Panc1 (cell line): Measurements from ENCODE around the gene RGS3. TPM values are rescaled to one million over a fixed set of nuclear protein-coding genes. Genes with fewer than 3 reads are reported as not detected.

Experiments
- ATAC-seq: fragments of 200-7000 bp; cut with Tn5 transposase; 2 replicates; pipeline ENCODE4 v1.9.1; 2020; ENCODE audit warnings: mild to moderate bottlenecking, moderate library complexity
- BruUV-seq: library from RNA; stranded (reverse); fragments of 400-500 nt; replicated peaks from 2 replicates; lab custom pipeline; 2021; lab: Mats Ljungman, UMichigan
- CTCF ChIA-PET: fragments of 300-600 bp; sonication (Branson Sonifier 250); formaldehyde crosslinking; loops from one replicate; lab custom pipeline; 2022; ENCODE audit warnings: antibody characterized with exemption; lab: Charles Lee
- POLR2A ChIA-PET: fragments of 300-600 bp; sonication (Branson Sonifier 250); formaldehyde crosslinking; loops from one replicate; lab custom pipeline; 2022; ENCODE audit warnings: antibody characterized with exemption; lab: Charles Lee
- DNase-seq: peaks from one replicate; pipeline ENCODE4 v3.0.0-alpha.2; 2010; ENCODE audit warnings: low read depth, low spot score
- H3K27ac ChIP-seq: 2 replicates; pipeline ENCODE4 v1.5.1; 2011; ENCODE audit warnings: mild to moderate bottlenecking, low read length, inconsistent platforms
- H3K27me3 ChIP-seq: fragments of 200-500 bp; sonication (Bioruptor generic); 2 replicates; pipeline ENCODE4 v1.6.0; 2014; ENCODE audit warnings: low read length, inconsistent platforms; ENCODE audit not compliant: control insufficient read depth, insufficient read depth
- H3K36me3 ChIP-seq: fragments of 200-500 bp; sonication (Bioruptor generic); 2 replicates; pipeline ENCODE4 v1.5.1; 2014; ENCODE audit warnings: inconsistent platforms, mild to moderate bottlenecking, low read length, moderate library complexity; ENCODE audit not compliant: control insufficient read depth, insufficient read depth
- H3K4me1 ChIP-seq: 2 replicates; pipeline ENCODE4 v1.5.1; 2011; ENCODE audit warnings: inconsistent platforms, mild to moderate bottlenecking, low read length, moderate library complexity; ENCODE audit not compliant: control insufficient read depth, insufficient read depth
- H3K4me3 ChIP-seq, 2 experiments: 2 replicates each; pipeline ENCODE4 v1.5.1; 2011 to 2012; ENCODE audit warnings: low read depth in 2 of 2, low read length in 2 of 2, mild to moderate bottlenecking in 2 of 2, inconsistent platforms in 1 of 2, moderate library complexity in 1 of 2
- H3K9me3 ChIP-seq: fragments of 200-500 bp; sonication (Bioruptor generic); 2 replicates; pipeline ENCODE4 v1.5.1; 2014; ENCODE audit warnings: low read depth, mild to moderate bottlenecking, inconsistent platforms, low read length, moderate library complexity; ENCODE audit not compliant: control insufficient read depth, insufficient read depth
- POLR2AphosphoS5 ChIP-seq: IDR thresholded peaks from 2 replicates; pipeline ENCODE4 v1.6.1; 2012; ENCODE audit warnings: mild to moderate bottlenecking, low read depth, low read length, moderate library complexity
- SIN3A ChIP-seq: IDR thresholded peaks from 2 replicates; pipeline ENCODE4 v1.6.1; 2012; ENCODE audit warnings: low read depth, mild to moderate bottlenecking, low read length, moderate library complexity, borderline replicate concordance; ENCODE audit not compliant: insufficient read depth
- TCF7L2 ChIP-seq: IDR thresholded peaks from 2 replicates; pipeline ENCODE4 v1.6.1; 2011; ENCODE audit warnings: mild to moderate bottlenecking, low read depth, low read length, inconsistent platforms
- in situ Hi-C: cut with HindIII; loops from 2 replicates; pipeline ENCODE4 v1.10.0; 2016; ENCODE audit warnings: low sequenced_read_pairs, low pct_unique_long_range_greater_than_20kb
- intact Hi-C: fragments of 100-400 bp; cut with micrococcal nuclease; formaldehyde crosslinking; loops from one replicate; pipeline ENCODE4 v1.10.0; 2022; ENCODE audit not compliant: unreplicated experiment
- total RNA-seq: library from RNA; stranded (reverse); gene quantifications from one replicate; pipeline ENCODE4 v1.2.1, GENCODE V29; 2021; ENCODE audit not compliant: unreplicated experiment
- TF ChIP-seq, protein P1 (sequence below): fragments of 450-650 bp; IDR thresholded peaks from 2 replicates; pipeline ENCODE4 v1.5.1; 2017; ENCODE audit warnings: mild to moderate bottlenecking
- TF ChIP-seq, protein P2 (sequence below), 2 experiments: IDR thresholded peaks; 2 replicates each; pipeline ENCODE4 v1.6.1; 2011 to 2012; ENCODE audit warnings: low read depth in 2 of 2, control low read depth in 1 of 2, low read length in 1 of 2, mild to moderate bottlenecking in 1 of 2, moderate library complexity in 1 of 2; ENCODE audit not compliant: insufficient read depth in 1 of 2

Gene RGS3
- total RNA-seq, 1 experiment from 2014 or later = 15.1 TPM

DNA sequence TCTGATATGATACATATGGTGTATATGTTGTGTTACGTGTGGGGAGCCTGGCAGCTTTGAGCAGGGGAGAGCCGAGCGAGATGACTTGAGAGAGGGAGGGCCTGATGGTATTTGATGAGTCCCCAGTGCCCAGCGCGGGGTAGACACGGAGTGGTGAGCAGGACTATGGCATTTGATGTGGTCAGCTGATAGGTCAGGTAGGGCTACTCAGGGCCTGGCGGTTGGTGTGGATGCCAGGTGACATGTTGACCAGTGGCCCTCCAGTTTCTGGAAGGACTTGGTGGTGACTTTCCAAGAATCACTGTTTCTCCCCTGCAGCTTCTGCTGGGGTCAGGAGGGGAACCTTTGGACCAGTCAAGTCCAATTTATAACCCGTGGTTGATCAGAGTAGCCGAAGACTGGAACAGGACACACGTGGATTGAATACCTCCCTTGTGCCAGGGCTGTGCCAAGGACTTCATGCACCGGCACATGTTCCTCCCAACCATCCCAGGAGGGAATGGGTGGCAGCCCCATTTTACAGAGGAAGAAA is 148.8 kb downstream of the RGS3 start:
- CTCF ChIA-PET = no interaction called here
- POLR2A ChIA-PET = no interaction called here

DNA sequence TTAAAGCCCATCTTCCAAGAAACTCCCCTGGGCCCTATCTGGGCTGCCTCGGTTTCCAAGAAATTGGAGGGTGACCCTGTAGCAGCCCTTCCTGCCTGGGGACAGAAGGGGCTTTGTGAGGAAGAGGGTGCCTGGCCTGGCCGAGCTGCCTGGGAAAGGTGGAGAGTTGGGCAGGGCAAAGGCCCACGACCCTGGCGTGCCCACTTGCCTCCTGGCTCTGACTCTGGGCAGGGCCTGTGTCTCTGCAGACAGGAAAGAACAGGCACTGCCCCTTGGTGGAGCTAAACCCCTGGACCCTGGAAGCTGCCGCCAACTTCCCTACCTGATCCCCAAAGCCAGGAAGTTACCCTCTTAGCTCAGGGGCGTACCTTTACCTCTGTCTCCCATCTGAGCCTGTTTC is 149.3 kb downstream of the RGS3 start:
- no peak for DNase-seq
- ATAC-seq = no peak
- Histone ChIP-seq H3K27me3 (no peaks in the 10 kb centered on the region), H3K4me1 (no peaks in the 10 kb centered on the region), H3K36me3 (no peaks in the 10 kb centered on the region), H3K27ac (no peak overlapping the region), H3K9me3 (no peaks in the 10 kb centered on the region), H3K4me3 (no peak overlapping the region)
- no TSS peak for BruUV-seq
- in situ Hi-C loops = no loop called here
- ChIA-PET CTCF (no interaction called here), POLR2A (no interaction called here)
- no peak for TF ChIP-seq TCF7L2
- TF ChIP-seq, protein P1, sequence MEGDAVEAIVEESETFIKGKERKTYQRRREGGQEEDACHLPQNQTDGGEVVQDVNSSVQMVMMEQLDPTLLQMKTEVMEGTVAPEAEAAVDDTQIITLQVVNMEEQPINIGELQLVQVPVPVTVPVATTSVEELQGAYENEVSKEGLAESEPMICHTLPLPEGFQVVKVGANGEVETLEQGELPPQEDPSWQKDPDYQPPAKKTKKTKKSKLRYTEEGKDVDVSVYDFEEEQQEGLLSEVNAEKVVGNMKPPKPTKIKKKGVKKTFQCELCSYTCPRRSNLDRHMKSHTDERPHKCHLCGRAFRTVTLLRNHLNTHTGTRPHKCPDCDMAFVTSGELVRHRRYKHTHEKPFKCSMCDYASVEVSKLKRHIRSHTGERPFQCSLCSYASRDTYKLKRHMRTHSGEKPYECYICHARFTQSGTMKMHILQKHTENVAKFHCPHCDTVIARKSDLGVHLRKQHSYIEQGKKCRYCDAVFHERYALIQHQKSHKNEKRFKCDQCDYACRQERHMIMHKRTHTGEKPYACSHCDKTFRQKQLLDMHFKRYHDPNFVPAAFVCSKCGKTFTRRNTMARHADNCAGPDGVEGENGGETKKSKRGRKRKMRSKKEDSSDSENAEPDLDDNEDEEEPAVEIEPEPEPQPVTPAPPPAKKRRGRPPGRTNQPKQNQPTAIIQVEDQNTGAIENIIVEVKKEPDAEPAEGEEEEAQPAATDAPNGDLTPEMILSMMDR = no peak
- no peak for TF ChIP-seq SIN3A
- no peak for TF ChIP-seq POLR2AphosphoS5
- TF ChIP-seq, protein P2, sequence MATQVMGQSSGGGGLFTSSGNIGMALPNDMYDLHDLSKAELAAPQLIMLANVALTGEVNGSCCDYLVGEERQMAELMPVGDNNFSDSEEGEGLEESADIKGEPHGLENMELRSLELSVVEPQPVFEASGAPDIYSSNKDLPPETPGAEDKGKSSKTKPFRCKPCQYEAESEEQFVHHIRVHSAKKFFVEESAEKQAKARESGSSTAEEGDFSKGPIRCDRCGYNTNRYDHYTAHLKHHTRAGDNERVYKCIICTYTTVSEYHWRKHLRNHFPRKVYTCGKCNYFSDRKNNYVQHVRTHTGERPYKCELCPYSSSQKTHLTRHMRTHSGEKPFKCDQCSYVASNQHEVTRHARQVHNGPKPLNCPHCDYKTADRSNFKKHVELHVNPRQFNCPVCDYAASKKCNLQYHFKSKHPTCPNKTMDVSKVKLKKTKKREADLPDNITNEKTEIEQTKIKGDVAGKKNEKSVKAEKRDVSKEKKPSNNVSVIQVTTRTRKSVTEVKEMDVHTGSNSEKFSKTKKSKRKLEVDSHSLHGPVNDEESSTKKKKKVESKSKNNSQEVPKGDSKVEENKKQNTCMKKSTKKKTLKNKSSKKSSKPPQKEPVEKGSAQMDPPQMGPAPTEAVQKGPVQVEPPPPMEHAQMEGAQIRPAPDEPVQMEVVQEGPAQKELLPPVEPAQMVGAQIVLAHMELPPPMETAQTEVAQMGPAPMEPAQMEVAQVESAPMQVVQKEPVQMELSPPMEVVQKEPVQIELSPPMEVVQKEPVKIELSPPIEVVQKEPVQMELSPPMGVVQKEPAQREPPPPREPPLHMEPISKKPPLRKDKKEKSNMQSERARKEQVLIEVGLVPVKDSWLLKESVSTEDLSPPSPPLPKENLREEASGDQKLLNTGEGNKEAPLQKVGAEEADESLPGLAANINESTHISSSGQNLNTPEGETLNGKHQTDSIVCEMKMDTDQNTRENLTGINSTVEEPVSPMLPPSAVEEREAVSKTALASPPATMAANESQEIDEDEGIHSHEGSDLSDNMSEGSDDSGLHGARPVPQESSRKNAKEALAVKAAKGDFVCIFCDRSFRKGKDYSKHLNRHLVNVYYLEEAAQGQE (IDR thresholded peaks at IDR 0.05; ENCODE audit: insufficient read depth in 1 of 2, low read depth in 2 of 2, low read length in 1 of 2) = no peak
- intact Hi-C loops = no loop called here

More for the DNA sequence above, 148.8 kb downstream of the RGS3 start:
- Histone ChIP-seq H3K9me3 (no peaks in the 10 kb centered on the region), H3K36me3 (no peaks in the 10 kb centered on the region), H3K27me3 (no peaks in the 10 kb centered on the region), H3K4me1 (no peaks in the 10 kb centered on the region), H3K27ac (no peak overlapping the region), H3K4me3 (no peak overlapping the region)
- TF ChIP-seq, protein P2 (IDR thresholded peaks at IDR 0.05; ENCODE audit: insufficient read depth in 1 of 2, low read depth in 2 of 2, low read length in 1 of 2) = no peak
- no peak for DNase-seq
- BruUV-seq = no TSS peak
- ATAC-seq = no peak
- in situ Hi-C loops = no loop called here
- intact Hi-C loops = no loop called here
